Ovary (tissue), 3 donors: ENCODE measurements around the gene NKX2-3.

Experiments
- CTCF ChIP-seq, 3 donors: fragments of 450-650 bp in 2 of 3; fragments of 200-600 bp in 1 of 3; IDR thresholded peaks; one replicate each; pipeline versions ENCODE4 v1.5.1 to v1.8.0; 2016 to 2022; ENCODE audit warnings: antibody characterized with exemption in 3 of 3, mild to moderate bottlenecking in 1 of 3
- EP300 ChIP-seq: sonication (generic); formaldehyde crosslinking; IDR thresholded peaks from one replicate; pipeline ENCODE4 v1.6.1; 2017; ENCODE audit warnings: antibody characterized with exemption
- POLR2A ChIP-seq: fragments of 450-650 bp; IDR thresholded peaks from one replicate; pipeline ENCODE4 v1.6.1; 2017; ENCODE audit warnings: antibody characterized with exemption, mild to moderate bottlenecking, moderate library complexity
- donor health status: DM: no; HTN: no; CAD: no.

GRCh38 chr10:99537086-99537988, 4.6 kb downstream of the NKX2-3 start:
- TF ChIP-seq CTCF (IDR thresholded peaks at IDR 0.05) (no peak), POLR2A (no peak), EP300 (no peak)
